Trophoblast cell (in vitro differentiated cells and primary cell): ENCODE data around the gene CD47.

Experiments
- DNase-seq, 2 donors: peaks; one replicate each; pipeline ENCODE4 v3.0.0-alpha.2; 2016
- H2AFZ ChIP-seq: 2 replicates; pipeline ENCODE4 v1.6.1; 2013; ENCODE audit warnings: low read length, moderate library complexity, mild to moderate bottlenecking; ENCODE audit not compliant: insufficient read depth, poor library complexity
- H2AK5ac ChIP-seq: 2 replicates; pipeline ENCODE4 v1.6.1; 2013; ENCODE audit warnings: mild to moderate bottlenecking, low read length
- H2BK120ac ChIP-seq: 2 replicates; pipeline ENCODE4 v1.6.1; 2013; ENCODE audit warnings: low read length, mild to moderate bottlenecking, moderate library complexity; ENCODE audit not compliant: insufficient read depth, poor library complexity
- H2BK12ac ChIP-seq: 2 replicates; pipeline ENCODE4 v1.6.1; 2013; ENCODE audit warnings: mild to moderate bottlenecking, low read length, moderate library complexity
- H2BK5ac ChIP-seq: 2 replicates; pipeline ENCODE4 v1.6.1; 2013; ENCODE audit warnings: low read length, low read depth, moderate library complexity, mild to moderate bottlenecking; ENCODE audit not compliant: poor library complexity
- H3K14ac ChIP-seq: 2 replicates; pipeline ENCODE4 v1.6.1; 2013; ENCODE audit warnings: mild to moderate bottlenecking, low read length
- H3K18ac ChIP-seq: 2 replicates; pipeline ENCODE4 v1.6.1; 2013; ENCODE audit warnings: mild to moderate bottlenecking, low read length
- H3K23ac ChIP-seq: 2 replicates; pipeline ENCODE4 v1.6.1; 2013; ENCODE audit warnings: low read length
- H3K27ac ChIP-seq: 2 replicates; pipeline ENCODE4 v1.5.1; 2013; ENCODE audit warnings: low read depth, mild to moderate bottlenecking, inconsistent platforms, low read length, moderate library complexity
- H3K27me3 ChIP-seq: 2 replicates; pipeline ENCODE4 v1.6.1; 2013; ENCODE audit warnings: inconsistent platforms, mild to moderate bottlenecking, low read length, moderate library complexity; ENCODE audit not compliant: insufficient read depth
- H3K36me3 ChIP-seq, 2 experiments: 1 replicate in 1 of 2; 2 replicates in 1 of 2; pipeline ENCODE4 v1.6.1; 2013; ENCODE audit warnings: low read length in 2 of 2, mild to moderate bottlenecking in 2 of 2, moderate library complexity in 1 of 2; ENCODE audit not compliant: insufficient read depth in 2 of 2, control insufficient read depth in 1 of 2
- H3K4ac ChIP-seq: 2 replicates; pipeline ENCODE4 v1.6.1; 2013; ENCODE audit warnings: low read depth, mild to moderate bottlenecking, low read length, moderate library complexity
- H3K4me1 ChIP-seq, 2 experiments: 1 replicate in 1 of 2; 2 replicates in 1 of 2; pipeline ENCODE4 v1.6.1; 2013; ENCODE audit warnings: low read length in 2 of 2, mild to moderate bottlenecking in 2 of 2, moderate library complexity in 1 of 2; ENCODE audit not compliant: insufficient read depth in 2 of 2, control insufficient read depth in 1 of 2
- H3K4me2 ChIP-seq: 2 replicates; pipeline ENCODE4 v1.6.1; 2013; ENCODE audit warnings: inconsistent platforms, mild to moderate bottlenecking, low read length, moderate library complexity
- H3K4me3 ChIP-seq: 2 replicates; pipeline ENCODE4 v1.5.1; 2013; ENCODE audit warnings: mild to moderate bottlenecking, low read depth, low read length, inconsistent platforms
- H3K79me1 ChIP-seq: one replicate; pipeline ENCODE4 v1.6.1; 2013; ENCODE audit warnings: low read length
- H3K79me2 ChIP-seq: 2 replicates; pipeline ENCODE4 v1.6.1; 2013; ENCODE audit warnings: low read length, mild to moderate bottlenecking; ENCODE audit not compliant: control insufficient read depth, insufficient read depth, poor library complexity
- H3K9ac ChIP-seq: 2 replicates; pipeline ENCODE4 v1.6.1; 2013; ENCODE audit warnings: mild to moderate bottlenecking, low read length
- H3K9me3 ChIP-seq: 2 replicates; pipeline ENCODE4 v1.6.1; 2013; ENCODE audit warnings: low read depth, mild to moderate bottlenecking, control low read depth, inconsistent platforms, low read length; ENCODE audit not compliant: insufficient read depth
- H4K12ac ChIP-seq: 2 replicates; pipeline ENCODE4 v1.6.1; 2013; ENCODE audit warnings: low read depth, mild to moderate bottlenecking, low read length, moderate library complexity
- H4K8ac ChIP-seq: 2 replicates; pipeline ENCODE4 v1.6.1; 2013; ENCODE audit warnings: low read depth, mild to moderate bottlenecking, low read length, moderate library complexity
- H4K91ac ChIP-seq: one replicate; pipeline ENCODE4 v1.6.1; 2013; ENCODE audit warnings: low read depth, mild to moderate bottlenecking, low read length, moderate library complexity
- WGBS: extraction: QIAGEN DNeasy Blood & Tissue Kit; methylation state at CpG from one replicate; pipeline ENCODE4 v1.1.7; 2013; ENCODE audit warnings: missing lambda C conversion rate; ENCODE audit not compliant: insufficient read length, insufficient coverage; ENCODE audit errors: extremely low coverage; 5-methylcytosine and 5-hydroxymethylcytosine counted together

CD47 gene

DNA sequence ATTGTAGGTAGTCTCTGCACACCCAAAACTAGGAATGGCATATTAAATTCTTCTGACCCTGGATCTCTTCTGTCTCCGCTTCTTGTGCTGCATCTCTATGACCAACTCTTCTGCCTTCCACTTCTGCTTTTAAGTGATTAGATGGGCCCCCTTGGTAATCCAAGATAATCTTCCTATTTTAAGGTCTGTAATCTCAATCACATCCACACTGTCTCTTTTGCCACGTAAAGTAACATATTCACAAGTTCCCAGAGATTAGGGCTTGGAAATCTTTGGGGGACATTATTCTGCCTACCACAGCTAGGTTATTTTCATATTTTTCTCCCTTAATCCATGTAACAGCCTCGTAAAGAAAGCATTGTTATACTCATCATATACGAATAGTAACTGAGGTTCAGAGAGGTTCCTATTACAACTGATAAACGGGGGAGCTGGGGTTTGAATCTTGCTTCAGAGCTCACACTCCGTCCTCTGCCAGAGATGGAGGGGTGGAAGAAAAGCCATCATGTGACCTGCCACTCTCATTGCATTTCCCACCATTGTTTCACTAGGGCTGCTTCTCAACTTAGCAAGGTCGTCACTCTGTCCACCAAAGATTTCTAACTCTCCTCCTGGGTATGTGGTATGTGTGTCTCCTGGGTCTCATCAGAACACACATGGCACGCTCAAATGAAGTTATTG lies 6.6 kb upstream of the CD47 start:
- Histone ChIP-seq H4K91ac (no peak overlapping the region), H2BK12ac (no peak overlapping the region), H3K4me3 (no peak overlapping the region), H2BK5ac (no peak overlapping the region), H3K23ac (no peak overlapping the region), H3K79me1 (no peaks in the 10 kb centered on the region), H3K79me2 (no peaks in the 10 kb centered on the region), H3K27me3 (no peaks in the 10 kb centered on the region), H3K36me3 (no peaks in the 10 kb centered on the region), H3K9ac (no peak overlapping the region), H2BK120ac (no peak overlapping the region), H3K27ac (no peak overlapping the region), H4K8ac (no peak overlapping the region), H4K12ac (no peak overlapping the region), H3K4me2 (no peak overlapping the region), H2AFZ (no peak overlapping the region), H3K4ac (no peak overlapping the region), H3K4me1 (peaks cover 0 to 7% of the 10 kb centered on the region in 2 experiments), H2AK5ac (no peak overlapping the region), H3K18ac (no peak overlapping the region), H3K14ac (no peak overlapping the region), H3K9me3 (peaks cover 1% of the 10 kb centered on the region)
- no peak for DNase-seq
- WGBS: no CpG with 5 or more reads among the region's 8 CpGs

DNA sequence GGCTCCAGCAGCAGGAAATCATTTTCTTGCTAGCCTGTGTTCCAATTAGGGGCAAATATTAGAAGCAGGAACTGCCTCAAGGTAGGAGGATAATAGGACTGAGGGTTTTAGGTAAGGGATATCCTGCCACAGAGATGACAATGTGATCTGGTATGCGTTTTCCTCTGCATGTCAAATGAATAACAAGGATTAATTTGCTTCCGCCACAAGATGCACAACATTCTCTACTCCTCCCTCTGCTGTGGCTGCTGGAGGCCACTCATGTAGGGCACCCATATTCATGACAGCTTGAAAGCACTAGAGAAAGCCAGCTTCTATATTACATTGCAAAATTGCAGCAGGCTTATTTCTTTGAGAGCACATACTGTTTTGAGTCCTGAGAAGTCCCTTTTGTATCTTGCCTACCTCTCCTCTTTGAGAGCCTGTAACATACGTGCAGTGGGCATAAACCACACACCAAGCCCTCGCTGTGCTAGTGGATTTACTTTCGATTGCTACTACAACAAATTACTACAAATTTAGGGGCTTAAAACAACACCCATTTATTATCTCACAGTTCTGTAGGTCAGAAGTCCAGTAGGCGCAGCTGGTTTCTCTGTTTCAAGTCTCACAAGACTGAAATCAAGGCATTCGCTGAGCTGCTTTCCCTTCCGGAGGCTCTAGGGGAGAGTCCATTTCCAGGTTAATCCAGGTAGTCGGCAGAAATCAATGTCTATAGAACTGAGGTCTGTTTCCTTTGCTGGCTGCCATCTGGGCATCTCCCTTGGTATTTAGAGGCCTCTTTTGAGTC lies 5.9 kb upstream of the CD47 start:
- no peak overlapping the region for H4K91ac ChIP-seq
- H3K27ac ChIP-seq: no peak overlapping the region
- no peak overlapping the region for H3K9ac ChIP-seq
- no peak overlapping the region for H3K18ac ChIP-seq
- no peak overlapping the region for H3K4me3 ChIP-seq
- WGBS: no CpG with 5 or more reads among the region's 9 CpGs
- H3K27me3 ChIP-seq: no peaks in the 10 kb centered on the region
- peaks cover 0 to 7% of the 10 kb centered on the region in 2 experiments for H3K4me1 ChIP-seq
- H3K79me1 ChIP-seq: no peaks in the 10 kb centered on the region
- no peak overlapping the region for H3K14ac ChIP-seq
- DNase-seq: no peak
- H3K23ac ChIP-seq: no peak overlapping the region
- H2BK120ac ChIP-seq: no peak overlapping the region
- H3K4me2 ChIP-seq: no peak overlapping the region
- H2BK5ac ChIP-seq: no peak overlapping the region
- no peak overlapping the region for H2AFZ ChIP-seq
- H2BK12ac ChIP-seq: no peak overlapping the region
- no peak overlapping the region for H4K8ac ChIP-seq
- H3K9me3 ChIP-seq: no peaks in the 10 kb centered on the region
- H3K79me2 ChIP-seq: no peaks in the 10 kb centered on the region
- H3K4ac ChIP-seq: no peak overlapping the region
- H3K36me3 ChIP-seq: no peaks in the 10 kb centered on the region
- no peak overlapping the region for H2AK5ac ChIP-seq
- no peak overlapping the region for H4K12ac ChIP-seq

DNA sequence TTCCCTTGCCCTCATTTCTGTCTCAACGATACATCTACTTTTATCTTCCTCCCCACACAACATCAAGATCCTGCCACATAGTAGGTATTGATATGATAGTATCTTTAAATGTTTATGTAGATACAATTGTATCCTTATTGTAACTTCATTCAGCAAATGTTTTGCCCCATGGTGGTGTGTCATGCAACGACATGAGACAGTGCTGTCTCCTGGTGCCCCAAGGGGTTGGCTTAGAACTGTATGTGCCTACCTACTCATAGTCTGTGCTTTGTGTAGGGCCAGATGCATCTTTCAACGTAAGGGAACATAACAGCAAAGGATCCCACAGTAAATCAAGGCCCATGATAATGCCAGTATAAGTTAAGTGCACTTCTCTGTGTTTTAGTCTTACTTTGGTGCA lies 2.8 kb upstream of the CD47 start:
- Histone ChIP-seq H3K9me3 (peaks cover 2% of the 10 kb centered on the region), H4K8ac (no peak overlapping the region), H3K79me1 (peaks cover 13% of the 10 kb centered on the region), H3K27ac (no peak overlapping the region), H3K79me2 (peaks cover 11% of the 10 kb centered on the region), H3K27me3 (no peaks in the 10 kb centered on the region), H3K23ac (no peak overlapping the region), H3K4ac (no peak overlapping the region), H3K4me3 (no peak overlapping the region), H3K18ac (no peak overlapping the region), H2BK12ac (no peak overlapping the region), H3K14ac (no peak overlapping the region), H3K36me3 (no peaks in the 10 kb centered on the region), H2BK5ac (no peak overlapping the region), H3K4me2 (no peak overlapping the region), H3K9ac (no peak overlapping the region), H4K12ac (no peak overlapping the region), H4K91ac (no peak overlapping the region), H2AFZ (no peak overlapping the region), H2BK120ac (no peak overlapping the region), H3K4me1 (peaks cover 0 to 14% of the 10 kb centered on the region in 2 experiments), H2AK5ac (no peak overlapping the region)
- 100% methylated on average over 1 of the region's 3 CpGs for WGBS
- DNase-seq: no peak

DNA sequence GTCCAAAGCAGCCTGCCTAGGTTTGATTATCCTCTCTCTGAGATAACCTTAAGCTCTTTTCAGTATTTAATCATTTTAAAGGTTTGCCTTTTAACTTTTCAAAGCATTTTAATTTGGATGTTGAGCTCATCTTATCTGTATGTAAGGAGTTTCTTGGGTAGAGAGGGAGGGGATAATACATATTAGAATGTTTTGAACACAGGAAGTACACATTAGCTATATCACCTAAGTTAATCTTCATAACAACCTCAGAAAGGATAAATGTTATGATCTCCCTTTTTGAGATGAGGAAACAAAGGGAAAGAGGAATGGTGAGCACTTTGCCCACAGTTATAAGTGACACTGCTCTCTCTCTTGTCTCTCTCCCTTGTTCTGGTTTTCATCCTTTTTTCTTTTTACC lies 2.2 kb upstream of the CD47 start:
- H3K27ac ChIP-seq: no peak overlapping the region
- H3K27me3 ChIP-seq: no peaks in the 10 kb centered on the region
- DNase-seq: no peak
- H3K18ac ChIP-seq: no peak overlapping the region
- H3K79me1 ChIP-seq: peaks cover 13% of the 10 kb centered on the region
- H2BK120ac ChIP-seq: no peak overlapping the region
- no peak overlapping the region for H3K4ac ChIP-seq
- H4K12ac ChIP-seq: no peak overlapping the region
- no peak overlapping the region for H3K4me3 ChIP-seq
- H4K8ac ChIP-seq: no peak overlapping the region
- no peak overlapping the region for H3K14ac ChIP-seq
- no peak overlapping the region for H2BK12ac ChIP-seq
- H2AK5ac ChIP-seq: no peak overlapping the region
- H2BK5ac ChIP-seq: no peak overlapping the region
- H3K79me2 ChIP-seq: peaks cover 11% of the 10 kb centered on the region
- no peaks in the 10 kb centered on the region for H3K36me3 ChIP-seq
- no peak overlapping the region for H3K23ac ChIP-seq
- H3K9me3 ChIP-seq: peaks cover 2% of the 10 kb centered on the region
- no peak overlapping the region for H3K9ac ChIP-seq
- no peak overlapping the region for H3K4me2 ChIP-seq
- H3K4me1 ChIP-seq: peaks cover 0 to 14% of the 10 kb centered on the region in 2 experiments
- H2AFZ ChIP-seq: no peak overlapping the region
- H4K91ac ChIP-seq: no peak overlapping the region
